Effector memory CD4-positive, alpha-beta T cell (primary cell): ENCODE data around the gene PTPRU.
A peak's percentile ranks its signal among the peaks of the same experiment; 100 is the strongest.

Source experiments
- DNase-seq, 3 donors: peaks; one replicate each; pipeline ENCODE4 v3.0.0-alpha.2; 2020
- H3K27ac ChIP-seq: 2 replicates; pipeline ENCODE4 v1.7.0; 2013; ENCODE audit warnings: mild to moderate bottlenecking, low read length, moderate library complexity; ENCODE audit not compliant: insufficient read depth, poor library complexity, severe bottlenecking
- H3K27me3 ChIP-seq: replicated peaks from 2 replicates; pipeline ENCODE4 v1.7.0; 2013; ENCODE audit warnings: mild to moderate bottlenecking, low read length; ENCODE audit not compliant: insufficient read depth, control insufficient read depth, poor library complexity, severe bottlenecking
- H3K36me3 ChIP-seq: 2 replicates; pipeline ENCODE4 v1.7.0; 2013; ENCODE audit warnings: mild to moderate bottlenecking, low read length, moderate library complexity; ENCODE audit not compliant: control insufficient read depth, insufficient read depth
- H3K4me1 ChIP-seq: 2 replicates; pipeline ENCODE4 v1.7.0; 2013; ENCODE audit warnings: low read length, mild to moderate bottlenecking; ENCODE audit not compliant: control insufficient read depth, insufficient read depth, poor library complexity, severe bottlenecking
- H3K4me3 ChIP-seq: 2 replicates; pipeline ENCODE4 v1.7.0; 2013; ENCODE audit warnings: low read length, low read depth, mild to moderate bottlenecking; ENCODE audit not compliant: insufficient read depth, poor library complexity, severe bottlenecking
- H3K9me3 ChIP-seq: 2 replicates; pipeline ENCODE4 v1.7.0; 2013; ENCODE audit warnings: mild to moderate bottlenecking, low read length, moderate library complexity; ENCODE audit not compliant: control insufficient read depth

Gene PTPRU

DNA sequence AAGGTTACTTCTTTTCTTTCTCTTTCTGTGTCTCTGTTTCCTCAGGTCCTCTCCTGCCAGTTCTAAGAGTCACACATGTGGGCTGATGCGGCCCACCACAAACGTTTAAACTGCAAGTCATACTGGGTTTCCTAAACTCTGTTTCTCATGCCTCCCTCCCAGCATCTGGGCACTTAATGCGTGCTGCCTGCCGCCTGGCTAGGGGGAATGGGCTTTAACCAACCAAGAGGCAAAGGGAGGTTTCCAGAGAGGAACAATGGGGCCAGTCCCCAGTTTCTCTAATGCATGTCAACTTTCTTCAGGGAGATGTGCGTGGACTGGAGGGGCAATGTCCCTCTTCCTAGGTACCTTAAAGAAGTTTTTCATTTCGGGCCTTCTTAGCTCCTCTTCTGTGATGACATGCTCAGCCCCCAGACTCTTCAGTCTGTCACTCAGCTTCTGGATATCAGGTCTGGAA, 34.7 kb upstream of the PTPRU start:
- H3K4me3 ChIP-seq, result no peak overlapping the region
- no peak overlapping the region for H3K27ac ChIP-seq
- no peaks in the 10 kb centered on the region for H3K27me3 ChIP-seq
- peaks cover 17% of the 10 kb centered on the region for H3K36me3 ChIP-seq
- H3K4me1 ChIP-seq, result no peaks in the 10 kb centered on the region
- no peak for DNase-seq
- no peaks in the 10 kb centered on the region for H3K9me3 ChIP-seq

DNA sequence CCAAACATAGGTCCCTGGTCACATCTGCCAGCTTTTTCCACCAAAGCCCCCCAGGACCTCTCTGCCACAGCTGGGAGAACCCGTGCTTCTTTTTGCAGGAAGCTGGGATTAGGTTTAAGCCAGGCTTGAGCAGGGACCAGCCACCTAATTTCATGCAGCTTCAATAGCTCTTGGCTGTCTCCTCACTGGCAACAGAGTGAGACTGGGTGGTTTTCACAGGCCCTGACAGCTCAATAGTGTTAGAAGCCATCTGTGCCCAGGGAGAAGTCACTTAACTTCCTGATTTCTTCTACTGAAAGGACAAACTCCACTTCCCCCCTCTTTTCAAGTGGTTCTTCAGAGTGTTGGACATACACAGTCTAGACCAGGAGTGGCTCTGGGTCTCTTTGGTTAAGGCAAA, 34.3 kb upstream of the PTPRU start:
- Histone ChIP-seq H3K9me3 (no peaks in the 10 kb centered on the region), H3K27ac (no peak overlapping the region), H3K27me3 (no peaks in the 10 kb centered on the region), H3K4me3 (no peak overlapping the region), H3K36me3 (peaks cover 18% of the 10 kb centered on the region), H3K4me1 (no peaks in the 10 kb centered on the region)
- no peak for DNase-seq

DNA sequence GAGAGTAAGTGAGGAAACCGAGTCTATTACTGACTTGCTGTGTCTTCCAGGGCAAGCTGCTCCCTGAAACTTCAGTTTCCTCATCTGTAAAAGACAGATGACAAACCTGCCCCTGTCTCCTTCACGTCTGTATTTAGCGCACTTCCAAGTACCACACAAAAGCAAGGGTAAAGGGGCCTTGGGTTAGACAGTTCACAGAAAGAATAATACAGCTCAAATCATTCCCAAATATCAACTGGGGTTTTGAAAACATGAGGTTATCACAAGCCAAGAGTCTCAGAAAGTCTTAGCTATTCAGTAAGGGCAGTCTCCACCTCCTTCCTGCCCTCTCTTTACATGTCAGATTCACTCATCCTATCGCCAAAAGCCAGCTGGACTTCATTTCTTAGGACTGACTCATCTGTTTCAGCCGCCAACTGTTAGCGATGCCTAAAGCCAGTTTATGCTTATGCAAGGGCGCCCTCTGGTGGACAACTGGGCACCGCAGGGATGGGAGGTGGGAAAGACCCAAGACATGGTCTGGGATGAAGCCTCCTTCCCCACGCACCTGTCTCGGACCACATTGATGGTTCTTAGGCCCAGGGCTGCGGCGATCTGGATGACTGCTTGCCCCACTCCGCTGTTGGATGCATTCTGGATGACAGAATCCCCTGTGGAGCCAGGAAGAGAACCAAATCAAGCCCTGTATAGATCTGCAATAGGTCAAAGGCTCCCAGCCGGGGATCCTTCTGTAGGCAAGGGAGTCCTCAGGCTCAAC, 33.6 kb upstream of the PTPRU start:
- Histone ChIP-seq H3K27ac (no peak overlapping the region), H3K4me3 (no peak overlapping the region), H3K36me3 (peaks cover 18% of the 10 kb centered on the region), H3K27me3 (no peaks in the 10 kb centered on the region), H3K9me3 (no peaks in the 10 kb centered on the region), H3K4me1 (no peaks in the 10 kb centered on the region)
- DNase-seq, result peak; percentile 66 to 83 (median 82)

DNA sequence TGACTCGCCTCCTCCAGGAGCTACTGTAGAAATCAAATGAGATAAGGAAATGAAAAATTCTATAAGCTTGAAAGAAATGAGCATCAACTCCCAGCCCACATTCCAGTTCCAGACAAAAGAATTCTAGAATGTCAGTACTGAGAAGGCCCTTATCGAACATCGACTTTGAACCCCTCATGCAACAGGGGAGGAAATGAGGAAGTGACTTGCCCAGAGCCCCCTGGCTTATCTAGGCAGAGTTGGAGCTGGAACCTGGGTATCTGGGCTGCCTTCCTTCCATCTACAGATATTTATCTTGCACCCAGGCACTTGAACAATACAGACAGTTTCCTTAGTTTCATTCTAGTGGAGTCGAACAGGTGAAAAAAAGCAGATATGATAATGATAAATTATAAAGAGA, 27.9 kb upstream of the PTPRU start:
- Histone ChIP-seq H3K36me3 (peaks cover 15% of the 10 kb centered on the region), H3K27me3 (no peaks in the 10 kb centered on the region), H3K9me3 (no peaks in the 10 kb centered on the region), H3K4me3 (no peak overlapping the region), H3K27ac (no peak overlapping the region), H3K4me1 (no peaks in the 10 kb centered on the region)
- no peak for DNase-seq

DNA sequence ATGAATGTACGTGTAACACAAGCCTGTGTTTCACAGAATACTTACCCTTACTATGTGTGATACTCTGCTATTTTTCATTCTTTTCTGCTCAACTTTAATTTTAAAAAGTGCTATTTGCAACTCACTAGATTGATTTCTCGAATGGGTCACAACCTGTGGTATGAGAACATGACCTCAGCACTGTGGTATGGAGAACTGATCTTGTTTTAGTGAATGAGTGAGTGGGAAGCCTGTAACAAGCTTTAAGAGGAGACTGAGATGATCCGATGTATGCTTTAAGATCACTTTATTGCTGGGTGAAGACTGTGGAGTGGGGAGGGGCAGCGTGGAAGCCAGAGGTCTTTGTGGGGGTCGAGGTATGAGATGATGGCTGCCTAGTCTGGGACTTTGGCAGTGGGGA, 27.1 kb upstream of the PTPRU start:
- Histone ChIP-seq H3K27me3 (no peaks in the 10 kb centered on the region), H3K36me3 (peaks cover 15% of the 10 kb centered on the region), H3K9me3 (no peaks in the 10 kb centered on the region), H3K4me1 (no peaks in the 10 kb centered on the region), H3K27ac (no peak overlapping the region), H3K4me3 (no peak overlapping the region)
- no peak for DNase-seq

DNA sequence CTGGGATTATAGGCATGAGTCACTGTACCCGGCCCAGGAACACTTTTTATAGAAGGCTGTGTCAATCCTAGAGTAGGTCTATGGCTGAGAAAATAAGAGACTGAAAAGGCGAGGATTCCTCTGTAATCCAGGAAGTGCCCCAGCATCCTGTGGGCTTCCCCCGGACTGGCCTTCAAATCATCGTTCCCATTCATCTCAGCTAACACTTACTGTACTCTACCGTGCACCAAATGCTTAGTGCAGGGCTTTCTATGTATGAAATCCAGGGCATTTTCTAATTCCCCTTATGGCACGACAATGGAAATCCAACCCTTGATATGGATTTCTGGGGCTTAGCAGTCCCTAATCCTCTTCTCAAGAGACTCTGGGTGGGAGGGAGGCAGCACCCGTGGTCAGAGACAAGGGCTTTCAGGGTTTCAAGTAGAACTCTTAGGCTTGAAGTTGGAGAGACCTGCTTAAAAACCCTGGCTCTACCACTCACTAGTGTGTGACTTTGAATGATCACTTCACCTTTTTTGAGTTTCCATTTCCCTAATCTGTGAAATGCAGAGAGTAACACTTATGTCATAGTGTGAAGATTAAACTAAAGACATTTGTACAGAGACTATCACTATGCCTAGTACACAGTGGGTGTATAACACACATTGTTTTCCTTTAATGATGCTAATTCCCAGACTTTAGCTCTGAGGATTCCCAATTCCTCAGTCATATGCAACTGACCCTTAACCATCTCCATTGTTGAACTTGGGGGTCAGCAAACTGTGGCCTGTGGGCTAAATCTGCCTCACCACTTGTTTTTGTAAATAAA, 25.8 kb upstream of the PTPRU start:
- Histone ChIP-seq H3K27ac (no peak overlapping the region), H3K4me1 (no peaks in the 10 kb centered on the region), H3K4me3 (no peak overlapping the region), H3K36me3 (peaks cover 24% of the 10 kb centered on the region), H3K27me3 (no peaks in the 10 kb centered on the region), H3K9me3 (no peaks in the 10 kb centered on the region)
- no peak for DNase-seq

DNA sequence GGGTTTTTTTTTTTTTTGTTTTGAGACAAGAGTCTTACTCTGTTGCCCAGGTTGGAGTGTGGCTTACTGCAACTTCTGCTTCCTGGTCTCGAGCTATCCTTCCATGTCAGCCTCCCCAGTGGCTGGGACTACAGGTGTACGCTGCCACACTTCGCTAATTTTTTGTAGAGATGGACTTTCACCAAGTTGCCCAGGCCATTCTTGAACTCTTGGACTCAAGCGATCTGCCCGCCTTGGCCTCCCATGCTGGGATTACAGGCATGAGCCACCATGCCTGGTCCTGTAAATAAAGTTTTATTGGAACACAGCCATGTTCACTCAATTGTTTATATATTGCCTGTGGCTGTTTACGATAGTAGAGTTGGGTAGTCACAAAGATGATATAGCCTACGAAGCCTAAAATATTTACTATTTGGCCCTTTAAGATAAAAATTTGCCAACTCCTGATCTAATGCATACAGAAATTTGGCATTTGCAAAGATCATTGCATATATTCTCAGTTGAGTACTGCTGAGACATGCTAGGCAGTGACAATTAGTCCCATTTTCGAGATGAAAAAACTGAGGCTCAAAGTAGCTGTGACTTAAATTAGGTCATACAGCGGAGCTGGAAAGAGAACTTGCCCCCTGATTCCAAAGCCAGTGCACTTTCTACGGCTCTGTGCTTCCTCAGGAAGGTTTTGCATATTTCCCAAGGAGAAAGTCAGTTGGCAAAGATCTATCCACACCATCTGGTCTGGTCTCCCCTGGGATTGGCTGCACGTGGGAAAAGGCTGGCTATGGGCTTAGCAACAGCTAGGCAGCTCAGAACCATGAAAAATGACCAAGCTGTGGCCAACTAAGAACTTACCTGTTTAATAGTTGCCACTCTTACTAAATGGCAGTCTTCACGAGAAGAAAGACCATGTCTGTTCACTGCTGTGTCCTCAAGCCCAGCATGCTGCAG, 25.0 kb upstream of the PTPRU start:
- no peak overlapping the region for H3K27ac ChIP-seq
- no peaks in the 10 kb centered on the region for H3K9me3 ChIP-seq
- H3K4me1 ChIP-seq, result no peaks in the 10 kb centered on the region
- no peak overlapping the region for H3K4me3 ChIP-seq
- no peaks in the 10 kb centered on the region for H3K27me3 ChIP-seq
- peaks cover 19% of the 10 kb centered on the region for H3K36me3 ChIP-seq
- no peak for DNase-seq

DNA sequence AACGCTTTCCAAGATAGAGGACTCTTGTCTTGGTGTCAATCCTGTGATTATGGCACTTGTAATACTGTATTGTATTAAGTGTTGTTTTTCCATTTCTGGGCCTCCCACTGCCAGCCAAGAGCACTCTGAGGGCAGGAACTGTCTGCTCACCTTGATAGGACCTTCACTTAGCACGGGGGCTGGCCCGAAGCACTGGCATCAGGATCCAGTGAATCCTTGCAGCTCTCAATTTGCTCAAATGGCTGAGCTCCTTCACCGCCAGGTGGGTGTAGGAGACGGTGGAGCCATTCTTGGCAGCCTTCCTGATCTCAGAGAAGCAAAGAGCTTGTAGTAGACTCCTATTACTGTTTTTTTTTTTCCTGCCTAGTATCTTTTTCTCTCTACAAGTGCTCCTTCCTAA, 23.3 kb upstream of the PTPRU start:
- no peaks in the 10 kb centered on the region for H3K9me3 ChIP-seq
- no peaks in the 10 kb centered on the region for H3K27me3 ChIP-seq
- H3K27ac ChIP-seq, result no peak overlapping the region
- DNase-seq, result no peak
- no peaks in the 10 kb centered on the region for H3K4me1 ChIP-seq
- H3K36me3 ChIP-seq, result peaks cover 14% of the 10 kb centered on the region
- no peak overlapping the region for H3K4me3 ChIP-seq

DNA sequence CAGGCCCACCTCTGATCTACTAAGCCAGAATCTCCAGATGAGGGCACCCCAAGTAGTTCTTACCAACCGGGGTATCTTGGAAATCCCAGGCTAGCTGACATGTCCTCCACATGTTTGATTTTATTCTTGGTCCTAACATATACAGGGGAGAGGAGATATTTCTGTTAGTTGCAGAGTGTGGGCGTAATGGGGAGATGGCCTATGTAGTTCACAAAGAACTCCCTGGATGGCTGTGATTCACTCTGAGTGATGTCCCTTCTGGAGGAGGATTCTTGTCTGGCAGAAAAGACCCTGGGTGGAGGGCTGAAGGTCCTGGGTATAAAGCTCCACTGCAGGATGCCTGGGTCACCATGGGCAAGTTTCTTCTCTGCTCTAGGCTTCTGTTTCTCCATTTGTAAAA, 18.7 kb upstream of the PTPRU start:
- no peaks in the 10 kb centered on the region for H3K9me3 ChIP-seq
- no peaks in the 10 kb centered on the region for H3K27me3 ChIP-seq
- DNase-seq, result no peak
- H3K36me3 ChIP-seq, result peaks cover 17% of the 10 kb centered on the region
- no peaks in the 10 kb centered on the region for H3K4me1 ChIP-seq
- no peak overlapping the region for H3K27ac ChIP-seq
- H3K4me3 ChIP-seq, result no peak overlapping the region
